GM12892 (cell line): Measurements from ENCODE around the gene PTMA.

Source experiments
- POLR2A ChIP-seq: IDR thresholded peaks from 2 replicates; pipeline ENCODE4 v1.6.1; 2011; ENCODE audit warnings: low read depth, low read length, control low read depth
- POLR2AphosphoS5 ChIP-seq: IDR thresholded peaks from 2 replicates; pipeline ENCODE4 v1.6.1; 2011; ENCODE audit warnings: low read depth, low read length, control low read depth

DNA sequence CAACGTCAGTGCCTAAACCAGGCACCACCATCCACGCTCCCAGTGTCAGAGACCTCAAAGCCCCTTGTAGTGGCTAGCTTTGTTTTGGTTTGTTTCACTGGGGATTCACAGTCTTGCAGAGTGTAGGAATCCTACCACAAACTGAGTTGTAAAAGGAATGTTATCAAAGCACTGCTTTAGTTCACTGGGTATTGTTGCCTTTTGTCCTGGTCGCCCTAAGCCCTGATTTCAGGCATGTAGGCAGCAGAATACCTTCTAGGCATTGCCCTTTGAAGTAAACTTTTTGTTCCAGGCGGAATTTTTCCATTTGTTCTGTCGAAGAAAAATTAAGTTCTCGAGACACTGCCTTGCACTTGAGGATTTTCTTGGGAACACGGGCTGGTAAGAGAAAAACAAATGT is 29.4 kb downstream of the PTMA start:
- TF ChIP-seq POLR2A = no peak
- TF ChIP-seq POLR2AphosphoS5 = no peak
